Stromal cell of bone marrow (primary cell): Measurements from ENCODE around the gene CACNG1.
"Not testable (repeated sequence)": the region's sequence is repeated elsewhere in the genome, so short reads cannot be mapped to it uniquely, and the experiment has no call there.

Source experiments
- DNase-seq: peaks from one replicate; pipeline ENCODE4 v3.0.0-alpha.2; 2012; ENCODE audit warnings: low read depth

The CACNG1 gene

DNA sequence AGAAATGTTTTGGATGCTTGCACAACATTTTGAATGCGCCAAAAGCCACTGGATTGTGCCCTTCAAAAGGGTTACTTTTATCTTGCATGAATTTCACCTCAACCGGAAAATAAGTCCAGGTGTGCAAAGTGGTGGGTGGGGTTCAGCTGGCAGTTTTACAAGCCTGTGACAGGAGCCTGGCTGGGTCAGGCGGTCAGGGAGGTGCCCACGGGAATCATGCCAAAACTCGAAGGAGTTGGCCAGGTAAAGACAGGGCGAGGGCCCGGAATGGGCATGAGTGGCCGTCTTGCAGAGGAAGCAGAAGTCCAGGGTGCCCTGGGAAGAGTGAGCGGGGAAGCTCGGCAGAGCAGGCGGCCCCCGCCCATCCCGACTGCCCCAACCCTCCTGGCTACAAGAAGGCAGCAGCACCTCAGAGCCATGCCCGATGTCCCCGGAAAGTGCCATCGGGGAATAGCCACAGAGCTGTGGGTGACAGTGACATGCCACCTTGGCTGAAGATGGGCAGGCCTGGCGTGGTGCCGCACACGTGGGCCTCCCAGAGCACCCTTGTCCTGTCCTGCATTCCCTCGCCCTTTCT lies 19.1 kb upstream of the CACNG1 start:
- no peak for DNase-seq

DNA sequence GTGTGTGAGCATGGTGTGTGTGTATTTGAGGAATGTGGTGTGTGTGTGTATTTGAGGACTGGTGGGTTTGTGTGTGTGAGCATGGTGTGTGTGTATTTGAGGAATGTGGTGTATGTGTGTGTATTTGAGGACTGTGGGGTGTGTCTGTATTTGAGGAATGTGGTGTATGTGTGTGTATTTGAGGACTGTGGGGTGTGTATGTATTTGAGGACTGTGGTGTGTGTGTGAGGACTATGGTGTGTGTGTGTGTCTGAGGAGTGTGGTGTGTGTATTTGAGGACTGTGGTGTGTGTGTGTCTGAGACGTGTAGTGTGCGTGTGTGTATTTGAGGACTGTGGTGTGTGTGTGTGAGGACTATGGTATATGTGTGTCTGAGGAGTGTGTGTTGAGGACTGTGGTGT lies 18.0 kb upstream of the CACNG1 start:
- DNase-seq: no peak

DNA sequence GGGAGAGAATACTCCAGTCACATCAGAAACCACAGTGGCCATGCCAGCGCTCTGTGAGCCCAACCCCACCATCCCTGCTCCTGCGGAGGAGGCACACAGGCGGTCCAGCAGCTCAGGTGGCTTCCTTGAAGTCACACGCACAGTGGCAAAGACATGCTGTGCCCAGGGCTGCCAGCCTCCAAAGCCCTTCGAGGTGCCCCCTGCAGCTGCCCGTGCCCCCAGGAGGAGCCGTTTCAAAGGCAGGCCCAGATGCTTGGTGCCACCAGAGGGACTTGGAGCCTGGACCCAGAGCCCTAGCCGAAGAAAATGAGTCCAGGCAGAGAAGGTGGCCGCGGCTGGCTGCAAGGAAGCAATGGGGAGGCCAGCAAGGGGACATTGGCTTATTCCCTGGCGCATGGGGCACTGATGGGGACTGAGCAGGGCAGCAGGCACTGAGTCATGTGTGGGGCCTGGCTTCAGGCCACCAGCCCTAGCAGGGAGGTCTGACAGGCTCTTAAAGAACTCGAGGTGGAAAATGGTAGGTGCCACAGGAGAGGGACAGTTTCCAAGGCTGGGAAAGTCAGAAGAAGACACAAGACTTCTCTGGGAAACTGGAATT lies 17.2 kb upstream of the CACNG1 start:
- no peak for DNase-seq

DNA sequence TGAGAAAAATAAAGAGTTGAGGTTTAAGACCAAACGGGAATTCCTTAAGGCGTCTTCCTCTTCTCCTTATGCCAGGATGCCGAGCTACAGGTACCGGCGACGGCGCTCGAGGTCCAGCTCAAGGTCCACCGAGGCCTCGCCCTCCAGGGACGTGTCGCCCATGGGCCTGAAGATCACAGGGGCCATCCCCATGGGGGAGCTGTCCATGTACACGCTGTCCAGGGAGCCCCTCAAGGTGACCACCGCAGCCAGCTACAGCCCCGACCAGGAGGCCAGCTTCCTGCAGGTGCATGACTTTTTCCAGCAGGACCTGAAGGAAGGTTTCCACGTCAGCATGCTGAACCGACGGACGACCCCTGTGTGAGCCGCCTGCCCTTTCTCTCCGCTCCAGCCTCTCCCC lies 13.7 kb upstream of the CACNG1 start:
- no peak for DNase-seq

DNA sequence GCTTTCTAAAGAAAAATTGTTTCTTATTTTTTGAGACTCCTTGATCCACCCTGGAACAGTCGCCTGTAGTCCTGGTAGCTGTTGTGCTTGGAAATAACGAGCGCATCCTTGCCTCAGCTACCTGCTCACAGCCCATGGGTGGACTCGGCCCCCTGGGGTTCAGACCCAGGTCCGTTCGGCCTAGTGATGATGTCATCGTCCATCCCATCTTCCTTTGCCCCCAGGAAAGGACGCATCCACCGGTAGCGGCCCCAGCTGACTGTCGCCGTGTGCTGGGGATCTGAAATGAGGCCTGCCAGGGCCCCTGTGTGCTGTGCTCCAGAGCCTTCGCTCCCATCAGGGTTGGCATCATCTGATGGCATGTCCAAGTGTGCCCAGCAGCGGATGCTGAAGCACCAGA lies 12.0 kb upstream of the CACNG1 start:
- no peak for DNase-seq

DNA sequence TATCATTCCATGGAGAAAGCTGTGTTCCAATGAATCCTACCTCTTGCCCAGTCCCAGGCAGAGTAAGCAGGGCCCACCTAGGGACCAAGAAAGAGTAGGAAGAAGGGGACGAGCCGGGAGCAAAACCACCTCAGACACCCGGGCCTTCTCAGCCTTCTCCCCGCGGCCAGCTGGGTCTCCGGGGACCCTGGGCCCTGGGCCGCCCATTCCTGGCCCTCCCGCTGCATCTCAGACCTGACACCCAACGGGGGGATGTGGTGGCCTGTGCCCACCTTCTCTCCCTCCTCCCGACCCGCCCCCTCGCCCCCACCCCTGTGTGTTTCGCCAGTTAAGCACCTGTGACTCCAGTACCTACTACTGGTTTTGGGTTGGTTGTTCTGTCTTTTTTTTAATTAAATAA lies 11.4 kb upstream of the CACNG1 start:
- no peak for DNase-seq

DNA sequence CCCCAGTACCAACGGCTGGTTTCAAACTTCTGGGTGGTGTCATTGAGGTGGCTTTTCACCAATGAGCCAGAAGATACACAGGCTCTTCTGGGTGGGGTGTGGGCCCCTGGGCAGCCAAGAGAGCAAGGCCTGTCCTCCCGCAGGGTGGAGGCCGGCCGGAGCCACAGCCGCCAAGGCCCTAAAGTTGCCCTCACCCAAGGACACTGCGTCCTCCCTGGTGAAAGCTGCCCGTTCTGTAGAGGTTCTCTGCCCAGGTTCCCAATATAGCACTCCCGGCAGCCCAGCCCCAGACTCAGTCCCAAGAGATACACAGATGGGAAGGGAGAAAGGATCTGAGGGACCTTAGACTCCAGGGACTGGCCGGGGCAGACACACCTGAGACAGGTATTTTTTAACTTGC lies 10.7 kb upstream of the CACNG1 start:
- DNase-seq: no peak

DNA sequence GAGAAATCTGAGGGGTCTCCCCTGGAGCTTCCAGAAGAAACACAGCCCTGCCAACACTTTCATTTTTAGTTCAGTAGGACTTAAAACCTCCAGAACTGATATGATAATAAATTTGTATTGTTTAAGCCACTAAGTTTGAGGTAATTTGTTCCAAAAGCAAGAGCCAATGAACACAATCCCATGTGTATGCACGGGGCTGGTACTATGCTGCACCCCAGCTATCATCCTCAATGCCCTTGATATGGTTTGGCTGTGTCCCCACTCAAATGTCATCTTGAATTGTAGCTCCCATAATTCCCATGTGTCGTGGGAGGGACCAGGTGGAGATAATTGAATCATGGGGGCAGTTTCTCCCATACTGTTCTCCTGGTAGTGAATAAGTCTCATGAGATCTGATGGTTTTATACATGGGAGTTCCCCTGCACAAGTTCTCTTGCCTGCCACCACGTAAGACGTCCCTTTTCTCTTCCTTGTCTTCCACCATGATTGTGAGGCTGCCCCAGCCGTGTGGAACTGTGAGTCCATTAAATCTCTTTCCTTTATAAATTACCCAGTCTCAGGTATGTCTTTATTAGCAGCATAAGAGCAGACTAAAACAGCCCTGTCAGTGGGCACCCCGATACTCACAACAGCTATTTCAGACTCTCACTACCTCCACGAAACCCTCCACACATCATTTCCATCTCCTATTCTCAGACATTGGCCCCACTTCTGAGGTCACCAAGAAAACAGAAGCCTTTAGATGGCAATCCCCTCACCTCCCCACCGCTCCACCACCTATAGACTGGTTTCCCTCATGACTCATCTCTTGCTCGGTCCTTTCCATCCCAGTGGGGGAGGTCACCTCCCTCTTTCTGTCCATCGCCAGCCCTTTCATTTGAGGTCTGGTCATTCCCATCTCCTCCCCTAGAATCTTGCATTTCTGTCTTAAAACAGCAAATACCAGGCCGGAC lies 8.9 kb upstream of the CACNG1 start:
- DNase-seq: no peak

DNA sequence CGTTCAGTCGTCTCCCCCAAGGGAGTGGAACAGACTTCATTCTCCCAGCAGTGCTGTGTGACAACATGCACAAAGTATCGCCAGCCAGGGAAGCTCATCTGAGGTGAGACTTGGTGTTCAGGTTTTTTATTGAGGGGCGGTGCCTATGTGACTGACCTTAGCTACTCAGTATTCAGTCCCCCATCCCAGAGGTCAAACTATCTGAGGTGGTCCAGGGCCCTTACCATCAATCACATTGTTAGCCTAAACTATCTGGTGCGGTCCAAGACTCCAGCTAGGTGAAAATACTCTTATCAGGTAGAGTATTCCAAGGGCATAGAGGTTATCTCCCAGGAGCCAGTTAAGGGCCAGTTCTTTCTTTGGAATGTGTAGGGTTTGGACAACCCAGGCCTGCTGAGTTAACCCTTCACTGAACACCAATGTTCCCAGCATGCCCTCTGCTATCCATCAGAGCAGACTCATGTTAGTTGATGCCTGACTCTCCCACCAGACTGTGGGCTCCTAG lies 5.4 kb upstream of the CACNG1 start:
- DNase-seq: no peak

DNA sequence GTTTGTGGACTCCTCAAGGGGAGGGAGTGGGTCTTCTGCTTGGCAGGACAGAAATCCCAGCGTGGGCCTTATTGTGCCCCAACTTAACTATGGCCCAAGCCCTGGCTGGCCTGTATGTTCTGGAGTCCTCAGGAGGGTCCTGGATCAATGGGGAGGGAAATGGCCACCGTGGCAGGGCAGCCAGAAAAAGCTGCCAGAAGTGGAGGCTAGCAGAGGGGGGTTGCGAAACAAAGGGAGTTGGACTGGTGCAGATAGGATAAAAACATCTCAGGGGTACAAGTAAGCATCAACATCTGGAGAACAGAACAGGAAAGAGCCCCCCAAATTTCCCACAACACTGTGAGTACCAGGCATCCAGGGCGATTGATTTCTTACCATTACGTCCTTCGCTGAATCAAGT lies 3.7 kb upstream of the CACNG1 start:
- no peak for DNase-seq

DNA sequence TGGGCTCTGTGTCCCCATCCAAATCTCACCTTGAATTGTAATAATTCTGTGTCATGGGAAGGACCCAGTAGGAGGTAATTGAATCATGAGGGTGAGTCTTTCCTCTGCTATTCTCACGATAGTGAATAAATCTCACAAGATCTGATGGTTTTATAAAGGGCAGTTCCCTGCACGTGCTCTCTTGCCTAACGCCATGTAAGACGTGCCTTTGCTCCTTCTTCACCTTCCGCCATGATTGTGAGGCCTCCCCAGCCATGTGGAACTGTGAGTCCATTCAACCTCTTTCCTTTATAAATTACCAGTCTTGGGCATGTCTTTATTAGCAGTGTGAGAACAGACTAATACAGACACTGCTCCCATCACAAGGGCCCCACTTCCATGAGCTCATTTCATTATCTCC lies 3.2 kb upstream of the CACNG1 start:
- not testable (repeated sequence) for DNase-seq

DNA sequence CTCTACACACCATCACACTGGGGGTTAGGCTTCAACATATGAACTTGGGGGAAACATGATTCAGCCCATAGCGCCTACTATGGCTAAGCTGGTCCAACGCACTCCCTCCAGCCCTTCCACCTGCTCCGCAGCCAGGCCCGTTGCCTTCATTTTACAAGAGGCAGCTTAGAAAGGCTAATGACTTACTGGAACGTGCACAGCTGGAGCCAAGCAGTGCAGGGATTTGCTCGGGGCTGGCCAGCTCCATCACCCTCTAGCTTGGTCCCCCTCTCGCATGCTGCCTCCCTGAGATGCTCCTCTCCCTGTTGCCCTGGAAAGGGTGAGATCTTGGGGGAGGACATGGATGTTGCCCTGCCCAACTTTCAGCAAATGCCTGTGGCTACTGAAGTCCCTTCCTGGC lies 2.8 kb upstream of the CACNG1 start:
- no peak for DNase-seq

DNA sequence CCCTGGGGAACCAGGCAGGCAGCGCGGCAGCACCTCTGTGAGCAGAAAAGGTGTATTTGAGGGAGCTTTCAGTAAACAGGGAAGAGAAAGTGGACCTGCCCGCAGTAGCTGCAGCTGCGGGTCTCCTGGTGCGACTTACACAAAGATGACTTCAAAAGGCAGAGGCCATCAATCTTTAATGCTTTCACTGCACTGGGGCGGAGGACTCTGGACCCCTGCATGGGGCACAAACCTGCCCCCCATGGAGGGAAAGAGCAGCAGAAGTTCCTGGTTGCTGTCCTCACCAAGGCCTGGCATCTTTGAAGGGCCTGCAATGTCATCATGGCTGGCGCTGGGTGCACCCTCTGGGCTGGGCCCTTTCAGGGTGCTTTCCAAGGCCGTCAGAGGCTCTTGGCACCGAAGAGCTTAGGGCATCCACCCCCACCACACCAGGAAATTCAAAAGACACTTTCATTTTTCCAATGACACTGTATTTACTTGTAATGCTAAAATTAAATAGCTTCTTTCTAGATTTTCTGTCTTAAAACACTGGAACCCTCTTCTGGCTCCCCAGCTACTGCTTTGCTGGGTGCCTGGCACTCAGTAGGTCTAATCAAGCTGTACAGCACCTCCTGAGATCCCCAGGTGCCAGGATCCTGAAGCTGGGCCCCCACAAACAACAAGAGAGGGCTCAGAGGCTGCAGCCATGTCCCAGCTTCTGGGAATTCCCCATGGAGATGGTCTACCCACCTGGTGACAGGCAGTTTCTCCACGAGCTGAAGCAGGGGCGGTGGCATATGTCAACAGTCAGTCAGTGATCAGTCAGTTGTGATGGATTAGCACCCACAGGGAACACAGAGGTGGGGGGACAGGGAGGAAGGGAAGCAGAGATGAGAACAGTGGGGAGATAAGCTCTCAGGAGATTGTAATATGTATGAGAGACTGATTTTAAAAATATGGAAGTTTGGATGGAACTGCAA lies 2.1 kb upstream of the CACNG1 start:
- DNase-seq: no peak

DNA sequence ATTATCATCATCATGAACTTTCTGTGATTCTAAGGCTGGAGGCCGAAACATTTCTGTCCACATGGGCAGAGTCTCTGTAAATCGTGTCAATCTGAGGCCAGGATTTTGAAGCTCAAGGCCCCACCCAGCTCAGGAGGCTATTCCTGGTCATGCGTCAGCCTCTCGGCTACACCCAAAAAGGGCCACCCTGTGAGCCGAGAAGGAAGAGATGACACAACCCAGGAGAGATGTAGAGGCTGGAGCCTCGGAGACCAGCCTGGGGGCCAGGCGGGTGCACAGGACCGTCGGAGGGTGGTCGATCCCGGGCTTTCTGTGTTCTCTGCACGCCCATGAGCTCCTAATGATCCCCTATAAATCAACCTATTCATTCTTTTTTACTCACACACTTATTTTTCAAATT lies 1.1 kb upstream of the CACNG1 start:
- DNase-seq: no peak

DNA sequence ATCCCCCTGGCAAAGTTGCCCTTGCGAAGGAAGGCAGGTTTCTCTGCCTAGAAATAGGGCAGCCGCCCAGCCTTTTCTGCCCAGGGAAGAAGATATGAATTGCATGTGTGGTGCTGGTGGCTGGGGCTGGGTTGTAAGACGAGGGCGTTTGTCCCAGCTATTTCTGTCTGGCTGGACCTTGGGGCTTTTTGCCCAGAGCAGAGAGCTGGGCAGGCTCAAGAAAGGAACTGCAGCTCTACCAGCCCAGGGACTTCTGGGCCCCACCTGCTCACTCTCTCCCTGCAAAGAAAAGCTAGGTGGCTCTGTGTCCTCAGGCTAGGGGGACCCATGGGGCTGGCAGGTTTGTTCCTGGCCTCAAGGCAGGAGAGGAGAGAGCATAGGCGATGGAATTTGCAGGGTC lies 586 bp downstream of the CACNG1 start:
- no peak for DNase-seq

DNA sequence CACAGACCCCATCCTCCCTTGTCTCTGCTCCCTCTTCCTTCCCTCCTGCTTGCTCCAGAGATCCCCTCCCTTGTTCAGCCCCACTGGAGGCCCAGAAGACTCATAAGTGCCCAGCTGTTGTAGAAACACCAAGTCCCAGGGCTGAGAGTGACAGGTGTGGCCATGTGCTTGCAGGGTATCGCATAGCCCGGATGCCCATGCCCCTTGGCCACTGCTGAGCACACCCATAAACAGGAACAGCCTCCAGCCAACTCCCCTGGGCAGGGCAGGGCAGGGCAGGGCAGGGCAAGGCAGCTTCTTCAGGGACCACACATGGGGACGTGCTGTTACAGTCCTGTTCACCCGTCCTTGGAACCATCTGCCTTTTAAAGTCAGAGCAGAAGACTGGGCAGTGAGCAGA lies 2.0 kb downstream of the CACNG1 start:
- no peak for DNase-seq

DNA sequence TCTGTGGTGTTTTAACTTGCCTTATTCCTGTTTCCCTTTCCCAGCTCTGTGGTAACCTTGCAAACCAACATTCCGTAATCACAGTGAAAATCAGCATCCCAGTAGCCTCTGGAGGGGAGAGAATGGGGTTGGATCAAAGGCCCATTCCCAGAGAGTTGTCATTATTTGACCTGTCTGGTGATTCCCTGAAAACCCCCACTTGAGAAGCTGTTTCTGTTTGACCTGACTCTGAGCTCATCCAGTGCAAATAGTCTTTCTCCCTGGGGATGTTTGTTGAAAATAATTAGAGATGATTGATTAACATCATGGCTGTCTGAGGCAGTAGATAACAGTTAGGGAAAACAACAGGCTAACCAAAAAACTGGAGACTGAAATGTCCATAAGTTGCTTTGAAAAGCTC lies 3.0 kb downstream of the CACNG1 start:
- DNase-seq: no peak

DNA sequence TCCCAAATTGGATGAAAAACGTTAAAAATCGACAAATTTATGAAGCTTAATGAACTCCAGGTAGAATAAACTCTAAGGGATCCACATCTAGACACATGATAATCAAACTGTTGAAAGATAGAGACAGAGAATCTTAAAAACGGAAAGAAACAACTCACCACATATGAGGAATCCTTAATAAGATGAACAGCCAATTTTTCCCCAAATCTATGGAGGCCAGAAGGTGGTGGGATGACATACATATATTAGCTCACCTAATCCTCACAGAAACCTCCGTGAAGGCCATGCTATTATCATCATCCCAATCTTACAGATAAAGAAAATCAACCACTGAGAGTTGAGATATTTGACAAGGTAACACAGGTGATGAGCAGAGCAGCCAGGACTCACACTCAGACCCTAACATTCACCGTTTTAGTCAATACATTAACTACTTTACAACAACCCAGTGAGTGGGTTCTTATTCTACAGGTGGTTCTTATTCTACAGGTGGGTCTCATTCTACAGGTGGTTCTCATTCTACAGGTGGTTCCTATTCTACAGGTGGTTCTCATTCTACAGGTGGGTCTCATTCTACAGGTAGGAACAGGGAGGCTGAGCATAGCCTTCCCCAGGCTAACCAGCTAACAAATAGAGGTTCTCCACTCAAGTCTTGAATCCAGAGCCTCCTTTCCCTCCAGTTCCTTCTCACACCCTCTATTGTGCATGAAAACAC lies 4.8 kb downstream of the CACNG1 start:
- DNase-seq: no peak

DNA sequence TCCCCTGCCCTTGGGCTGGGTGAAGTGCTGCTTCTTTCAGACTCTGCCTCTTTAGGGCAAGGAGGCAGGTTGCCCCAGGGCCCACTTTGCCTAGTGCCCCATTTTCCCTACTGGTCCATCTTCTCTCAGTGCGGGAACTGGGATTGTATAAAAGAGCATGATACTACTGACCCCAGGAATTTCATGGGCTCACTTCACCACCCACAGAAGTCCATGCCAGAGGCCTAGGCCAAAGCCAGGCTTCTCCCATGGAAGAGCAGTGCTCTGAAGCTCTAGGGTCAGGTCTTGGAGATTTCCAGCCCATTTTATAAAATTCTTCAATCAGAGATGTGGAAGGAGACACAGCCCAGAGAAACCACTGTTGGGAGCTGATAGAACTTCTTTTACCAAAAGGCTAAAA lies 5.7 kb downstream of the CACNG1 start:
- no peak for DNase-seq

DNA sequence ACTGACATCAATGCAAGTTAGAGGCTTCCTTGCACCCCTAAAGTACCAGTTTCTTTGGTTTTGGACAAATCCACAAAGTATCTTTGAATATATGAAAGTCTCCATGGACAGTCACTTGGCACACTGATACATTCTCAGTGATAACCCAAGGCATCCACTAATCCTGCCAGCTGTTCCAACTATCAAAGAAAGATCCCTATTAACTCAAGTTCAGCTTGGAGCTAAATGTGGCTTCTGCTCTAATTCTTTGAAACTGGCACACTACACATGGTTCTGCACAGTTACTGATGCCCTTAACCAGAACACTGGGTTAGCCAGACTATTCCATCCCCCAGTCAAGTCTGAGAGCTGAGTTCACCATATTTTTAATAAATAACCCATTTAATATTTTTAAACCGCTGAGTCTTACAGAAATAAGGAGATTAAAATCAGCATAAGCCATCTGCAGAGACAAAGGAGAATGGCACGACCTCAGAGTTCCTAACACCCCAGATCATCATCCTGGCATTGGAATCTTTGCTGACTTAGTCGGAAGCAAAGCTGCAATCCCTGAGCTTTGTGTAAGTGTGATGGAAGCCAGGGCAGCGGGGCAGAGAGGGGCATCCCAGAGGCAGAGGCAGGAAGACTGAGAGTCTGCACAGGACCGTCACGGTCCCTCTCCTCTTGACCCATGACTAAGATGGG lies 6.3 kb downstream of the CACNG1 start:
- DNase-seq: no peak

DNA sequence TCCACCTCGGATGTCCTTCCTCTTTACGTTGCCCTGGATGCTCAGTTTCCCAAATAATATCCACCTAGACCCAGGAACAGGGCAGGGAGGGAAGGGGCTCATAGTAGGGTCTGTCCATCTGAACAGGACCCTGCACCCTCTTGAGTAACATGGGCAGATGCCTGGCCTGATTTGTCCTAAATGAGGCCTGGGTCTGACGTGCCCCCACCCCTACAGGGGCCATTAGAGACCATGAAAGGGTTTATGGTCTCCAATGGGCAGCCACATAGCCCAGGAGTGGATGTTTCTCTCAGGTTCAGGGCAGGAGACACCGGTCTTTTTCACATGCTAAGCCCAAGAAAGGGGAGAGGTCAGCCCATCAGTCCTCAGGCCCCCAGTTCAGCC lies 6.8 kb downstream of the CACNG1 start:
- DNase-seq: no peak
